Inflammatory macrophage treated with lipopolysaccharide for 4 hours (primary cell): ENCODE measurements around the gene RPL19.
A peak's percentile ranks its signal among the peaks of the same experiment; 100 is the strongest.
"Not testable (repeated sequence)": the region's sequence is repeated elsewhere in the genome, so short reads cannot be mapped to it uniquely, and the experiment has no call there.

Experiments
- DNase-seq: peaks from one replicate; pipeline ENCODE4 v3.0.0-alpha.2; 2020

The RPL19 gene

DNA sequence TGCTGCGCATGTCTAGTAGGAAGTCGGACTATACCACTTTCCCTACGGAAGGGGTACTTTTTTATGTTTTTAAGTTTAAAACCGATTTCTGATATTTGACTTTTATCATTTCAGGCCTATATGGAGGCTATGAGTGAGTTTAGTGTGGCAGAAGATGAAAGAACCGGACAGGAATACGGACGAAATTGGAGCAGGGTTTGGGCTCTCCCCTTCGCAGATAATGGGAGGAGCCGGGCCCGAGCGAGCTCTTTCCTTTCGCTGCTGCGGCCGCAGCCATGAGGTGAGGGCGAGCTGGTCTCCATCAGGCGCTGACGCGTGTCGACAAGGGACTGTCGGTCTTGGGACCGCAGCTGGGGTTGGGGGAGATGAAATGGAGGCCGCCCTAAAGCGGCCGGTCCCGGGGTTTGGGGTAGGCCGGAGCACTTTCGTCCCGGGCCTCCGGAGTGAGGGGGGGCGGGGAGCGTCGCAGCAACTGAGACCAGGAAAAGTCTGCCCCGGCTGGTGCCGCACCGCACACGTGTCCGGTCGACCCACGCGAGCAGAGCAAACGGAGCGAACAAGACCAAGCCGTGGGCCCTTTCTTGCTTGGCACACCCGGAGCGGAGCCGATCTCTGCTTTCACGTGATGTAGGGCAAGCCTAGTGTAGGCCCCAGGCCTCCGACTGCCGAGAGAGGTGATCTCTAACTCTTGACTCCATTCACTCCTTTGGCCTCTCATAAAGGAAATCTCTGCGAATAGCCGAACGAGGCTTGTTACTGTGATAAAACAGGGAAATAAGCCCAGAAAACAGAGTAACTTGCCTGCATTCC, at the start of gene RPL19:
RPL19 (plus strand) TSS at position 214 of the 810 bp plus-strand sequence; CDS start at position 276, 62 bp downstream.
- DNase-seq = peak; percentile 77

DNA sequence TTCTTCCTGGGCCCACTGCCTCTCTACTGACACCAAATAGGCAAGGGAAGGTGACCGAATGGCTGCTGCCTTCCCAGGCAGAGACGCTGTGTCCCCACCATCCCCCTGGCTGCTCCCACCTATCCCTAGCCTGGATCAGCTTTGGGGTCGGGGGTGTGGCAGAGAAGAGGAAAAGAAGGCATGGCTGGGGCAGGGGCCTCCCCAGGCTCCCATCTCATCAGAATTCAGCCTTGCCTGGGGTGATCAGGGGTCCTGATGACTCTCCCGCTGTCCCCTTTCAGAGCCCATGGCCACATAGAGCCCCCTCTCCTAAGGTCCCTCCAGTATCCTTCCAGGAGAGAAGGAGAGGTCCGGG, 49.3 kb upstream of the RPL19 start:
- DNase-seq = no peak

DNA sequence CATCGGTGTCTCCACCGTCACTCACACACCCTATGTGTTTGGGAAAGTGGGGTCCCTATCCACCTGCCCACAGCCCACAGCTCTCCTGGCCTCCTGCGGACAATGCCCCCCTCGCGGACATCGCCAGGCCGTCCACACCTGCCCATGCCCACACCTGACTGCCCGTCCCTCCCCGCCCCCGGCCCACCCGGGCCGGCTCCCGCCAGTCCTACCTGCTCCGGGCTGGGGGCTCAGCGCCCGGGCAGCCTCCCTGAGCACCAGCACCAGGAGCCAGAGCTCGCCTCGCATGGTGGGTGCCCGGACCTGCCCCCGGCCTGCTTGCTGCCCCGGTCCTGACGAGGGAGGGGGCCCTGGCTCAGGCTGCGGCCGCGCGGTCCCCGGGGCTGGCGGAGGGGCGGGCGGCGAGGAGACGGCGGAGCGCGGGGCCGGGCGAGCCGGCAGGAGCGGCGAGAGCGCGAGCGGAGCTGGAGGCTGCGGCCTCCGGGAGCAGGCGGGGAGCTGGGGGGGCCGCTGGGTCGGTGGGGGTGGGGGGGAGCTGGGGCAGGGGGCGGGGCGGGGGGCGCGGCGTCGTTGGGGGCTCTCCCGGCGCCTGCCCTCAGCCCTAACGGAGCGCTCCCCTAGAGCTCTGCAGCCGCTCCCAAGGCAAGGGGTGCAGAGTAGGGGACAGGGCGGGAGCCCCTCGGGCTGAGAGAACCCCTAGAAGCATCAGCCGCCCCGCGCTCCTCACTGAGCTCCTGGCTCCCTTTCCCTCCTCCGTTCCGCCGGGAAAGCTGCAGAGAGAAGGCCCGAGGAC, 48.7 kb upstream of the RPL19 start, which contains the start of gene PLXDC1:
PLXDC1 (minus strand) TSS at position 488 of the 793 bp plus-strand sequence; CDS start at position 288, 200 bp downstream.
- DNase-seq = no peak

DNA sequence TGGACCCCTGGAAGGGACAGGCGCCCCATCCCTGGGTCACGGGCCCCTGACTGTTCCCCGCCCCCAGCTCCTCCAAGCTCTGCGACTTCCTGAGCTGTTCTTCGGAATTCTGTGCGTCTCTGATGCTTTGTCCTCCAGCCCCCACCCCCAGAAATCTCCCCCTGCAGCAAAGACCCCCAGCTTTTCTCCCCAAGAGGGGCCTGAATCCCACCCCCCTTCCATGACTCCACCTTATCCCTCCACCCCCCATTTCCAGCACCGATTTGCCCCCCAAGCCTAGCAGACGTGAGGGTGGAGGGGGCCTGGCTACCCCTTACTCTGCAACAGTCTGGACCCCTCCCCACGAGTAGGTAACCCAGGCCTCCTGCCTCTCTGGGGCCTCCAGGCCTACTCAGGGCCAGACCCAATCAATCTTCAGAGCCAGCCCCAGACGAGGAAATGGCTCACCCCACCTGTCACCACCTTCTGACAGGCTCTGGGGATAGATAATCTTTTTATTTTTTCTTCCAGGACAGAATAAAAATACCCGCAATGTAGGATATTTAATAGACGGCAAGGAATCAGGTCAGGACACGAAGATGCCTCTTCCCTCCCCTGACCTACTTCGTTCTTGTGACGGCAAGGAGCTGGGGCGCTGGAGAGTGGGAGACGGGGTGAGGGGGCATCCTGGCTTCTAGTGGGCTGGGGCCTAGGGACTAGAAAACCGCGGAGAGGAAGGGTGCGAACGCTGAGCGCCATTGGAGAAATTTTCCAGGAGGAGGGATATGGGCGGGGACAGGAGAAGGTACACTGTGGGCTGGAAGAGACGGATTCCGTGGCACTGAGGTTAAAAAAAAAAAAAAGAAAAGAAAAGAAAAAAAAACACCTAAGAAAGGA, 47.9 kb upstream of the RPL19 start:
- no peak for DNase-seq

DNA sequence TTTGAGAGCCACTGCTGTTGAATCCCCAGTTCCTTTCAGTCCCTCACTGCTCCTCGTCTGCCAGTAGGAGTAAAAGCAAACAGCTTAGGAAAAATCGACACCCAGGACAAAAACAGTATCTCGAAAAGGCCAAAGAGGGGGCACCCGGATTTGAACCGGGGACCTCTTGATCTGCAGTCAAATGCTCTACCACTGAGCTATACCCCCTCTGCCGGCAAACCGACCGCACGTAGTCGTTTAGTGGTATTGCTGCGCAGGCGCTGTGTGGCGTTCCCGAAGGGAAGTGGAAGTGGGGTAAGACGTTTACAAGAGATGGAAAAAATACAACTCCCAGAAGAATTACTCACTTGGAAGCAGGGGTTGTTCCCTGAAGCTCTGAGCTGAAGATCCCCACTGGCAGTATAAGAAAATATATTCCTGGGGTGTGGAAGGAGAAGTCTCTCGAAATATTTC, 46.5 kb upstream of the RPL19 start:
- DNase-seq = peak; percentile 89

DNA sequence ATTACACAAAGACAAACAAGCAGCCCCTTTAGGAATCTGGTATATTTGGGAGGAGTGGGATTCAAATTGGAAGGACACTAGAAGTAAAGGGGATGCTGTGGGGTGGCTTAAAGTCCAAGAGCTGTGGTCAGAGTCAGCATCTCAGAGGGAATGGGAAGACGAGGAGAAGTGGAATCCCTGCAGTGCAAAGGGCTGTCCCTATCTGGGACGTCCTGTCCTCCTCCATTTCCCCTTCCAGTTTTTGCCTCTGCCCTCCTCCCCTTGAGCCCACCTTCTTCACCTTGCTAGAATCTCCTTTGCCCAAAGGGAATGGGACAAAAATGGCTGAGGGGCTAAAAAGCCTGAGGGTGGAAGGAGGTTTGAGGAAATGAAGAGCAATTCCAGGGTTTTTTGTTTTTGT, 44.4 kb upstream of the RPL19 start:
- no peak for DNase-seq

DNA sequence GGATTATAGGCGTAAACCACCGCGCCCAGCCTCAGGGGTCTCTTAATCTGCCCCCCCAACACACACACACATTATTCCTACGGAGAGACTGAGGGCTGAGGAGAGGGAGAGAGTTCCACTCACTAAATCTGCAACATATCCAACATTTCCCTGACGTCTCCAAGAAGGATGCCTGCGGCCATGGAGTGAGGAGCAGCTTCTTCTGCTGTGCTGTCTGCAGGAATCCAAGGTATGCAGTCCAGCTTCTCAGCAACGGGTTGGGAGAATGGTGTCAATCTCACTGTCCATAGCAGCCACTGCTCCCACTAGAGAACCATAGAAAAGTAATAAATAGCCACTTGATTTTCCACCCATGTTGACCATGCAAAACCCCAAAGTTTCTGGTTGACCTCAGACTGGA, 43.6 kb upstream of the RPL19 start:
- DNase-seq = no peak

DNA sequence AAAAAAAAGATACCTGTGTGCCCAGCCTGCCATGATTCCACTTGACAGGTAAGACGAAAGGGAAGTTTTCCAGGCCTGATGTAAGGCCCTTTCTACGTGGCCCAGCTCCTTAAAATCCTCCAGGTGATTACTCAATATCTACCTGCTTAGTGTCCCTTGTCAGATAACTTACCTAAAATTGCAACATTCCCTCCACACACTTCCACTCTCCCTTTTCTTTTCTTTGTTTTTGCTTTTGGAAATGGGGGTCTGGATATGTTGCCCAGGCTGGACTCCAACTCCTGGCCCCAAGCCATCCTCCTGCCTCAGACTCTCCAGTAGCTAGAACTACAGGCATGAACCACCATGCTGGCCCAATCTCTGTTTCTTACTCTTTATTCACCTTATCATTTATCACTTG, 41.5 kb upstream of the RPL19 start:
- DNase-seq = no peak

DNA sequence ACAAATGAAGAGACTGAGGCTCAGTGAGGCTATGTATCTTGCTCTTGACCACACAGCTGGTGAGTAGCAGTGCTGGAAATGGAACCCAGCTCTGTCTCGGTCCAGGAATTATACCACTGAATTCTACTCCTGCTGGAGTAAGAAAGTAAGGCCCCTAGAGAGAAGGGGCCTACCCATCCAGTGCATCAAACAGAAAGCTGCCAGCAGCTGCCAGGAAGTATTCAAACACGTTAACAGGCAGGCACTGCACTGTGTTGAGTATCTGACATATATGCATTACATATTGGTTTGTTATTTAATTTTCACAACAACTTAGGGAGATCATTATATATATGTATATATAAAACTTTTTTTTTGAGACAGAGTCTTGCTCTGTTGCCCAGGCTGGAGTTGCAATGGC, 38.1 kb upstream of the RPL19 start:
- no peak for DNase-seq

DNA sequence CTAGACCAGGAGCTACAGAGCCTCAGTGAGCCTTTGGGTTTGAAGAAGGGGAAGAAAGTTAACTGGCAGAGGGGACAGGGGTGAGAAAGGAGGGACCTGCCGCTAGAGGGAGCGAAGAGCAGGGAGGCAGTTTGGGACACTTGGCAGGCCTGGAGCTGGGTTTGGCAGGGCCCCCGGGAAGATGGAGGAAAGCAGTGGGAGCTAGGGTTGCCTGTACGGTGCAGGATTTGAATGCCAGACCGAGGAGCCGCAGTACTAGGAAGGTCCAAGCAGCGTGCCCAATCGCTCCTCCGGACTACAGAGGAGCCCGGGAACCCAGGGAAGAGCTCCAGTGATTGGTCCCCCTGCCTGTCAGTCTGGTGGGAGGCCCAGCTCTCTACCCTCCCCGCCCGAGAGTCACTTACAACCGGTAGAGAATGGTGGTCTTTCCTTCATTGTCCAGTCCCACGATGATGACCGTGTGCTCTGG, 35.4 kb upstream of the RPL19 start:
- DNase-seq = peak; percentile 79

DNA sequence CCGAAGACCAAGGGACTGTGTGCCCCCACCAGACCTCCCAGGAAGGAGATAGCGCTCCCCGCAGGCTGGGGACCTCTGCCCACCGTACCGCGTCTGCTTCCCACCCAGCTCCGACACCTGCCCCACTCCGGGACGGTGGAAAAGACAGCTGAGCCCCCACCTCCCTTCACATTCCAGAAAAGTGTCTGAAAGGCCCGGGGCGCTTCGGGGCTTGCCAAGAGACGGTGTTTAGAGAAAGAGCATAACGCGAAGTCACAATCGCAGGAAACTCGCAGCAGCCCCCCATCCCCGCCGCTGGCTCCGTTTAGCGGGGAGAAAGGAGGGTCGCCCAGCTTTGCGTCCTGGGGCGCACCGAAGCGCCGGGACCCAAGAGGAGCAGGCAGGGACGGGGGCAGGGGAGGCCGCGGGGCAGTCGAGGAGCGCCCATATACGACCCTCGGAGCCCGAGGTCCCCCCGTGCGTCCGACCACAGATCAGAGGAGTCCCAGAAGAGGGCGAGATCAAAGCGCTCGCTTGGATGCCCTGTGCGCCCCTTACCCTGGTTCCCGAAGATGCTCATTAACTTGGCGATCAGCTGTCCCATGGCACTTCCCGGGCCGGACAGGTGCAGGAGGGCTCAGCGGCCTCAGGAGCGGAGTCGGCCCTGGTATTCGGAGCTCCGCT, 34.8 kb upstream of the RPL19 start:
- no peak for DNase-seq

DNA sequence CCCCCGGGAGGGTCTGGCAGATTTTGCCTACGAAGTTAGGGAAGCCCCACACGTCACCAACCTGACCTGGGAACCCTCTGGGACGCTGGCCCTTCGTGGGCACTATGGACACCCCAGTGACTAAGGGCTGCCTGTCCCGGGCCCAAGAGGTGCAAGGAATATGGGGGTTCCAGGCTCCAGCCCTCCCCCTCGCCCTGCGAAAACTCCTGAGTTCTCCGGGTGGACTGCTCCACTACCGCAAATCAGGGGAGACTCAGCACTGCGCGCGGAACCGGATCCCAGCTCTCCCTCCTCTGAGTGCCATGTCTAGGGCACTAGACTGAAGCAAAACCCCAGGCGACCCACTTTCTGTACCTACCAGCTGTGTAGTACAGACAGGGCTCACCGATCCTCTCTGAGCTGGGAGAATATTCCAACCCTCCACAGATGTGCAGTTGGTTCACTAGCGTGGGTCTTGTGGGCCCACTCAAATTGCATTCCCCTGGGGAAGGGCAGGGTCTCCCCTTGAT, 34.2 kb upstream of the RPL19 start, which contains the start of gene ARL5C:
ARL5C (minus strand) TSS at position 321 of the 509 bp plus-strand sequence. CDS start 401 bp downstream, outside the sequence.
- DNase-seq = no peak

DNA sequence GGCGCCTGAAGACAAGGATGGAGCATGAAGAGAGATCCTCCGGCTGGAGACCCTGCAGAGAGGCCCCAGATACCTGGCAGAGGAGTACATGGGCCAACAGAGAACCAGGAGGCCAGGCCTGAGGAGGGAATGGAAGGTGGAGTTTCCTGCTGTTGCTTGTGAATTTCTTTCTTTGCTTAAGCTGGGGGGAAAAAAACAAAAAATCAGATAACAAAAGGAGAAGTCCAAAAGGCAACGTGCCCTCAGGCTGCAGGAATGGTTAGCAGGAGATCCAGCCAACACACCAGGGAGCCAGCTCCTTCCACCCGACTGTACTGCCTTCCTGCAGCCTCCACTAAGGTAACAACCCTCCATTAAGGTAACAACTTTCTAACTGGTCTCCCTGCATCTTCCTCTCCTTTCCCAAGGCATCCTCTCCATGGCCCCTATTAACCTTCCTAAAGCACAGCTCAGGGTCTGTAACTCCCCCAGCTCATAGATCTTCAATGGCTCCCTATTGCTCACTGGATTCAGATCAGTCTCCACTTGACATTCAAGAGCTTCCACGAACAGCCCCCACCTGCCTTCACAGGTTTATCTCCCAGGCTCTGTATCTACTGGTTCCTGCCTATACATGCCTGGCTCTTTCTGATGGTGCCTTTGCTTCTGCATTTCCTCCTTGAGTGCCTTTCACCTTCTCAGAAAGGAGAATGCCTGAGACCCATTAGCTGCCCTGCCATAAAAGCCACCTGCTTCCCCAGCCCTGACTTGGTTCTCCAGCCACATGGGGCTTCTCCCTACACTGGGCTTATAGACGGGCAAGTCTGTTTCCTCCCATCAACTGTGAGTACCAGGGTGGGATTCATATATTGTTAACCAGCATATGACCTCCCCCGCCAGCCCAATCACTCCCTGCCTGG, 33.4 kb upstream of the RPL19 start:
- no peak for DNase-seq

DNA sequence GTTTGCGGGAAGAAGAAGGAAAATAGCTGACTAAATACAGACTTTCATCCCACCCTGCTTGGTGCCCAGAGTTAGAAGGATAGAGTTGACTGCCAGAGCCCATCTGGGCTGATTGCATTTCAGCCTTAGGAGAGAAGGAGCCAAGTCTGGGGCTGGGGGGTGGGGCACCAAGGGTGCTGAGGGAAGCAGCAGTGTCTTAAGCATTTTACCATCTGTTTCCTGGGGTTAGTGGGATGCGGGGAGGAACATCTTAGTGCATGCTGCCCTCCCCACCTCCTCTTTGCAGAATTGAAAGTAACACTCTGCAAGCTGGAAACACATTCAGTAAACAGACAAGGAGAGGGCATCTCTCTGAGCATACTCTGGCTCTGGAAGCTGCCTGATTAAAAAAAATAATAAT, 32.6 kb upstream of the RPL19 start:
- peak; percentile 34 for DNase-seq

DNA sequence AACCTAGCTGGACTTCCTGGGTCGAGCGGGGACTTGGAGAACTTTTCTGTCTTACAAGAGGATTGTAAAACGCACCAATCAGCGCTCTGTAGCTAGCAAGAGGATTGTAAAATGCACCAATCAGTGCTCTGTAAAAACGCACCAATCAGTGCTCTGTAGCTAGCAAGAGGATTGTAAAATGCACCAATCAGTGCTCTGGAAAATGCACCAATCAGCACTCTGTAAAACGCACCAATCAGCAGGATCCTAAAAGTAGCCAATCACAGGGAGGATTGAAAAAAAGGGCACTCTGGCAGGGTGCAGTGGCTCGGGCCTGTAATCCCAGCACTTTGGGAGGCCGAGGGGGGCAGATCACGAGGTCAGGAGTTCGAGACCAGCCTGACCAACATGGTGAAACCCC, 31.6 kb upstream of the RPL19 start:
- DNase-seq = not testable (repeated sequence)

DNA sequence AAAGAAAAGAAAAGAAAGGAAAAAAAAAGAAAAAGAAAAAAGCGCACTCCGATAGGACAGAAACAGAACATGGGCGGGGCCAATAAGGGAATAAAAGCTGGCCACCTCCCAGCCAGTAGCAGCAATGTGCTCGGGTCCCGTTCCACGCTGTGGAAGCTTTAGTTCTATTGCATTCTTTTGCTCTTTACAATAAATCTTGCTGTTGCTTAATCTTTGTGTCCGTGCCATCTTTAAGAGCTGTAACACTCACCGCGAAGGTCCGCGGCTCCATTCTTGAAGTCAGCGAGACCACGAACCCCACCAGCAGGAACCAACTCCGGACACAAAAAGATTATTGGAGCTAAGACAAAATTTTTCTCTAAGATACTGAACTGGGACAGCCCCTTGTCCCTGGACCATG, 31.0 kb upstream of the RPL19 start:
- no peak for DNase-seq

DNA sequence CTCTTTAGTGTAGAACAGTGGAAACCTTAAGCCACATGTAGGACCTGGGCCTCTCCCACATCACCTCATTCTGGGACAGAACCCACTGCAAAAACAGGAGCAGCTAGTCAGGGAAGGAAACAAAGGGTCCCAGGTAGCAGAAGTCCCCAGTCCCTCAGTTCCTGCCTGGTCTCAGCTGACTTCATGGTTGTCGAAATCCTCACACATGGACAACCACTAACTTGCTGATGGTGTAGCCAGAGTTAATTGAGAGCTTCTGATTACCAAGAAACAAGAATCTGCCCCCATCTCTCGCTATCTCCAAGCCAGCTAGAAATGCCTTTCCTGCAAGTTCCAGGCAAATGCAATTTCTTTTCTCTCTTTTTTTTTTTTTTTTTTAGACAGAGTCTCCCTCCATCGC, 30.6 kb upstream of the RPL19 start:
- DNase-seq = no peak

DNA sequence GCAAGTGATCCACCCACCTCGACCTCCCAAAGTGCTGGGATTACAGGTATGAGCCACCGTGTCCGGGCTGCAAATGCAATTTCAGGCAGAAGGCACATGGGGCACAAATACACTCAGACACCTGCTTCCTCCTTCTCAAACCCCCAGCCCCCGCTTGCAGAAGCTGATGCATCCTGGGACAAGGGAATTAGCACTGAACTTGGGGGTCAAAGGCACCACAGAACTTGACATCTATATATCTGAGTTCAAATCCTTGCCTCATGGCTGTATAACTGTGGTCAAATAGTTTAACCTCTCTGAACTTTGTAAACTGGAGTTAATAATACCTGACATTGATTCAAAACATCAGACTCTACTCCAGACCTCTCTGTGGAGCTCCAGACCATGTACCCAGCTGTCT, 30.0 kb upstream of the RPL19 start:
- DNase-seq = no peak

DNA sequence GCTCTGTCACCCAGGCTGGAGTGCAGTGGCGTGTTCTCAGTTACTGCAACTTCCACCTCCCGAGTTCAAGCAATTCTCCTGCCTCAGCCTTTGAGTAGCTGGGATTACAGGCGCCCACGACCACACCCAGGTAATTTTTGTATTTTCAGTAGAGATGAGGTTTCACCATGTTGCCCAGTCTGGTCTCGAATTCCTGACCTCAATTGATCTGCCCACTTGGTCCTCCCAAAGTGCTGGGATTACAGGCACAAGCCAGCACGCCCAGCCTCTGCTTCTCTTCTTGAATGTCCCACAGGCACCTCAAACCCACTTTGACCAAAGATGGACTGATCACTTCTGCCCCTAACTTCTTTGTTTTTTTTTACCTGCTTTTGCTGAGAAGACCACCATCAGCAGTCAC, 29.5 kb upstream of the RPL19 start:
- no peak for DNase-seq

DNA sequence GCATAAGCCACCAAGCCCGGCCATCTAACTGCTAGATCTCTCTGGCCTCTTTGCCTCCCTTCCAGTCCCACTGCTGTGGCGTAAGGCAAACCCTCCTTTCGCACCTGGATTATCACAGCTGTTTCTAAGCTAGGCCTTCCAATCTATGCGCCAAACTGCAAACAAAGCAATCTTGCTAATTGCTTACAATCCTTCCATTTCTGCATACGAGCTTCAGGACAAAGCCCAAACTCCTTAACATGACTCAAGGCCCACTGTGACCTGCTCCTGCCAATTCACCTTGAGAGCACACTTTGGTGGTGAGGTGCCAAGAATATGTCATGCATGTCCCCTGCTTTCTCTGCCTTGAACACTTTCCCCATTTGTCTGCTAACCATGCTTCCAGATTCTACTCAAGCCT, 28.1 kb upstream of the RPL19 start:
- no peak for DNase-seq

DNA sequence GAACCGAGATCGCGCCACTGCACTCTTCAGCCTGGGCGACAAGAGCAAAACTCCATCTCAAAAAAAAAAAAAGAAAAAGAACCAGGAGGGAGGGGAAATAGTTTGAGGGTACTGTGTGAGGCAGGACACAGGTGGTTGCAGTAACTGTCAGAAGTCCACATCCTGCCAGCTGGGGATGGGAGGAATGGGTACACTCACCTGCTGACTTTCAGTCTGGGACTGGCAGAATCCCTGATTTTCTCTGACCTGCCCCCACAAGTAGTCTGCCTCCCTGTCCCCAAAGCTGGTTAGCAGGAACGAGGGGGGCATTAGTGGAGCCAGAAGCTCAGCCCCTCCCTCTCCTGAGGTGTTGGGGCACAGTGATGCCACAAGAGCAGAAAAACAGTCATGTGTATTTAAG, 27.0 kb upstream of the RPL19 start:
- no peak for DNase-seq
